MCF 10A (cell line): ENCODE results near the gene USH2A. TPM values are rescaled to one million over a fixed set of nuclear protein-coding genes. Genes with fewer than 3 reads are reported as not detected.

Experiments
- BruUV-seq: library from RNA; stranded (reverse); fragments of 400-500 nt; replicated peaks from 2 replicates; lab custom pipeline; 2021; lab: Mats Ljungman, UMichigan
- CTCF ChIA-PET: fragments of 300-600 bp; sonication (Branson Sonifier 250); formaldehyde crosslinking; extraction: SDS; loops from one replicate; lab custom pipeline; 2021; ENCODE audit warnings: antibody characterized with exemption, inconsistent platforms; lab: Yijun Ruan, JAX
- POLR2A ChIA-PET: fragments of 300-600, 350-650 bp; sonication (Branson Sonifier 250); formaldehyde crosslinking; extraction: SDS; loops from one replicate; lab custom pipeline; 2020; ENCODE audit warnings: antibody characterized with exemption, inconsistent platforms; lab: Yijun Ruan, JAX
- DNase-seq: peaks from one replicate; pipeline ENCODE4 v3.0.0-alpha.2; 2018; ENCODE audit not compliant: unreplicated experiment
- H3K27ac Mint-ChIP-seq: one replicate; pipeline ENCODE4 v1.8.0; 2022; ENCODE audit warnings: mild to moderate bottlenecking, low read depth, mixed read lengths; ENCODE audit not compliant: unreplicated experiment
- H3K27me3 Mint-ChIP-seq: one replicate; pipeline ENCODE4 v1.8.0; 2022; ENCODE audit warnings: mixed read lengths; ENCODE audit not compliant: insufficient read depth, unreplicated experiment
- H3K36me3 Mint-ChIP-seq: one replicate; pipeline ENCODE4 v1.8.0; 2022; ENCODE audit warnings: mild to moderate bottlenecking, moderate library complexity, mixed read lengths; ENCODE audit not compliant: insufficient read depth, unreplicated experiment
- H3K4me1 Mint-ChIP-seq: one replicate; pipeline ENCODE4 v1.8.0; 2022; ENCODE audit warnings: mixed read lengths; ENCODE audit not compliant: insufficient read depth, unreplicated experiment
- H3K4me3 Mint-ChIP-seq: one replicate; pipeline ENCODE4 v1.8.0; 2022; ENCODE audit warnings: mild to moderate bottlenecking, moderate library complexity, mixed read lengths; ENCODE audit not compliant: unreplicated experiment
- H3K9me3 Mint-ChIP-seq: one replicate; pipeline ENCODE4 v1.8.0; 2022; ENCODE audit warnings: mixed read lengths; ENCODE audit not compliant: unreplicated experiment
- intact Hi-C: fragments of 100-400 bp; cut with micrococcal nuclease; formaldehyde crosslinking; loops from 2 replicates; pipeline ENCODE4 v1.14.1; 2022
- total RNA-seq: library from RNA; stranded (reverse); gene quantifications from 2 replicates; pipeline ENCODE4 v1.2.3, GENCODE V29; 2022
- TF ChIP-seq, protein P1 (sequence below): fragments of 200-600 bp; IDR thresholded peaks from one replicate; pipeline ENCODE4 v1.8.0; 2022; ENCODE audit warnings: antibody characterized with exemption, mild to moderate bottlenecking; ENCODE audit not compliant: unreplicated experiment

The USH2A gene
- total RNA-seq, 1 experiment from 2014 or later: not detected

DNA sequence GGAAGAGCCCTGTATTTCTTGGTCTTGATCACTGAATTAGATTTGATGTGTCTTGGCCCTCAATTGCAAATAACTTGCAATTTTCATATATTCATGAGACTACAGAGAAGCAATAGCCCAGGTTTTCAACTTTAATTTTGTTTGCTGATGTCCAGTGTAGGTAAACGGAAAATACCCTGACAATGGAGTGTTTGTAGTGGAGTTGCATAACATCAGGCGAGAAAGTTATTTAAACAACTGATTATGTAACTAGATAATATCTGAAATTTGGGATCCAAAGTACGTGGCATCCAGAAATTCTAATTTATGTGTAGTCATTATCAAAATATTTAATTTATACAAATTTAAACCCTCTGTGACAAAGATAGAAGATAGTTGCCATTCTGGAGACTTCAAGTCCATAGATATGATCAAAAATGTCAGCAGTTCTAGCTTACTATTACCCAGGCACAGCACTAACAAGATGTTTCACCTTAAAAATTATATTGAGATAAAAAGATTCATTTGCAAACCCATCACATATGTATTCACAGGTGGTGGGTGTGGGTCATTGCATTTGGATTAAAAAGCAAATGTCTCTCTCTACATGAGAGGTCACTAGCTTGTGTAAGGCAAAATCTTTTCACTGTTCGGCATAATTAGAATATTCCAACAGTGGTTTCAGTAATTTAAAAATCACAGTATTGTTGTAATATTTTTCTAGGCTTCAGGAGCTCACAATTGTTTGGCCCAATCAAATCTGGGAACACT is 705.4 kb downstream of the USH2A start:
- H3K4me1 Mint-ChIP-seq: no peaks in the 10 kb centered on the region

DNA sequence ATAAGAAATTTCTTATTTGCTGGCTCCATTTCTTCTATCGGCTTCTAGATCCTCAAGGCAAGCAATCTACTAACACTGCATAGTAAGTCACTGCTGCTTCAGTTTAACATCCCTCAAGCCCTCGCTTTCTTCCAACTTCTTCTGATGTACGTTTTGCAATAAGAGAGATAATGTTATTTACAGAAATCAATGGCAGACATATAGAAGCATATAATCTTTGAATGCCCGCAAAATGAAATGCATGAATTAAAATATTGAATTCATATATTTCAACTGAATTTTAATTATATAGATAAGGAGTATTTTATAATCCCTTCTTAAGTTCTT is 712.4 kb downstream of the USH2A start:
- H3K36me3 Mint-ChIP-seq: no peaks in the 10 kb centered on the region
- TF ChIP-seq, protein P1, sequence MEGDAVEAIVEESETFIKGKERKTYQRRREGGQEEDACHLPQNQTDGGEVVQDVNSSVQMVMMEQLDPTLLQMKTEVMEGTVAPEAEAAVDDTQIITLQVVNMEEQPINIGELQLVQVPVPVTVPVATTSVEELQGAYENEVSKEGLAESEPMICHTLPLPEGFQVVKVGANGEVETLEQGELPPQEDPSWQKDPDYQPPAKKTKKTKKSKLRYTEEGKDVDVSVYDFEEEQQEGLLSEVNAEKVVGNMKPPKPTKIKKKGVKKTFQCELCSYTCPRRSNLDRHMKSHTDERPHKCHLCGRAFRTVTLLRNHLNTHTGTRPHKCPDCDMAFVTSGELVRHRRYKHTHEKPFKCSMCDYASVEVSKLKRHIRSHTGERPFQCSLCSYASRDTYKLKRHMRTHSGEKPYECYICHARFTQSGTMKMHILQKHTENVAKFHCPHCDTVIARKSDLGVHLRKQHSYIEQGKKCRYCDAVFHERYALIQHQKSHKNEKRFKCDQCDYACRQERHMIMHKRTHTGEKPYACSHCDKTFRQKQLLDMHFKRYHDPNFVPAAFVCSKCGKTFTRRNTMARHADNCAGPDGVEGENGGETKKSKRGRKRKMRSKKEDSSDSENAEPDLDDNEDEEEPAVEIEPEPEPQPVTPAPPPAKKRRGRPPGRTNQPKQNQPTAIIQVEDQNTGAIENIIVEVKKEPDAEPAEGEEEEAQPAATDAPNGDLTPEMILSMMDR: no peak
- peaks cover 73% of the 10 kb centered on the region for H3K27me3 Mint-ChIP-seq
- H3K4me3 Mint-ChIP-seq: no peak overlapping the region
- H3K27ac Mint-ChIP-seq: no peak overlapping the region
- intact Hi-C loops: loop anchor here (1.0 kb wide), 1 partner anchor 510 kb away; no protein-coding TSS in a partner anchor
- ChIA-PET CTCF (interaction anchor here (0.5 to 2.4 kb wide), 8 partner anchors 7 to 107 kb away, joined by 3 to 16 read pairs (median 4); no protein-coding TSS in a partner anchor), POLR2A (no interaction called here)
- no peak for DNase-seq
- no TSS peak for BruUV-seq
- no peaks in the 10 kb centered on the region for H3K4me1 Mint-ChIP-seq
- H3K9me3 Mint-ChIP-seq: no peaks in the 10 kb centered on the region

More for the DNA sequence above, 705.4 kb downstream of the USH2A start:
- TF ChIP-seq, protein P1: no peak
- intact Hi-C loops: no loop called here
- Mint-ChIP-seq H3K9me3 (no peaks in the 10 kb centered on the region), H3K27me3 (peaks cover 50% of the 10 kb centered on the region), H3K36me3 (no peaks in the 10 kb centered on the region), H3K4me3 (no peak overlapping the region), H3K27ac (no peak overlapping the region)
- ChIA-PET POLR2A (interaction anchor here (1.1 kb wide), 2 partner anchors 243 to 1918 kb away, joined by 3 read pairs; no protein-coding TSS in a partner anchor), CTCF (interaction anchor here (0.5 to 1.7 kb wide), 3 partner anchors 8 to 511 kb away, joined by 3 to 16 read pairs (median 3); no protein-coding TSS in a partner anchor)
- DNase-seq: no peak
- BruUV-seq: no TSS peak

DNA sequence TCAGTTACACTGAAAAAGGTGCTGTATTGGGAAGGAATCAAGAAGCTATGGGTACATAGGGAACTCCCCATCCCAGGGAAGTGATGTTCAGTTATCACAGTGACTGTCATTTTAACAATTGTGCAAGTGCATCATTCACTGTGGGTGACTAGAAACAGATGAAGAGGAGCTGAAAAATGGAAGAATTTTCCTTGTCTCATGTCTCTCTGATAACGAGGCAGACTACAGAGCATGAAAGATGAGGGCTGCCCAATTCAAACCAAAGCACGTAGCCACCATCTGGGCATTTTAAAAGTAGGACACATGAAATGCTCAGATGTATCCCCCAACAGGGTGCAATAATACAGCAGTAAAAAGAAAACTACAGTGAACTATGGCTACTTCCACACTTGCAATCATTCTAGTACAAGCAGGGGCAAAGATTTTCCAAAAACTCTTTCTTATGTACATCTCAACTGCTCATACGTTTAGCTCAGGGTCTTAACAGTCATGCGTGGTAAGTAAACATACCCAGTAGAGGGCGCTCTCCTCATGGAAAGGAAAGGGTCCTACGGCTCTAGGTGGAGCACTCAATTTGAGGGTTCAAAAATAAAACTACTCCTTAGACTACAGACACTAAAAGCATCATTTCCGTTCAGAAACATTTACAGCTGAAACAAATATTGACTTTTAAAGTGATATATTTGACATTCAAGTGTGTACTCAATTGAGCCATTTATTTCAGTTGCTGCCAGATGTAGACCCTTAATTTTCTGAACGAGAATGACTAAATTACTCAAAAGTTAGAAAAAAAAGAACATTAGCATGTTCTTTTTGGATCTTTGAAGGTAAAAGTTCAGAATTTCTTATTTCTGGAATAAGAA is 713.0 kb downstream of the USH2A start:
- Mint-ChIP-seq H3K4me3 (no peak overlapping the region), H3K27me3 (peaks cover 72% of the 10 kb centered on the region), H3K27ac (no peak overlapping the region), H3K36me3 (no peaks in the 10 kb centered on the region), H3K4me1 (no peaks in the 10 kb centered on the region), H3K9me3 (no peaks in the 10 kb centered on the region)
- intact Hi-C loops: loop anchor here (1.0 kb wide), 1 partner anchor 511 kb away; no protein-coding TSS in a partner anchor
- ChIA-PET POLR2A (no interaction called here), CTCF (interaction anchor here (0.5 to 2.4 kb wide), 21 partner anchors 8 to 1668 kb away, joined by 3 to 16 read pairs (median 4); no protein-coding TSS in a partner anchor)
- TF ChIP-seq, protein P1: peak; percentile 88
- BruUV-seq: no TSS peak
- DNase-seq: peak; percentile 85
